G401 (cell line): ENCODE measurements around the gene FAM241B. TPM values are rescaled to one million over a fixed set of nuclear protein-coding genes. Genes with fewer than 3 reads are reported as not detected.

Experiments
- total RNA-seq: library from RNA; depleted of rRNA; stranded (reverse); fragments of >200 nt; shearing (Covaris generic); gene quantifications from 2 replicates; pipeline ENCODE4 v1.2.3, GENCODE V29; 2014; rRNA removed

FAM241B gene
- total RNA-seq, 1 experiment from 2014 or later, result 27.8 TPM

Other genes starting within 250 kb of the FAM241B start
- not detected in 2 replicates for gene TACR2, start 213.3 kb upstream of the FAM241B start, total RNA-seq
- gene TSPAN15, start 178.8 kb upstream of the FAM241B start, total RNA-seq, result 10.2 and 14.6 TPM in 2 replicates
- gene NEUROG3, start 56.8 kb upstream of the FAM241B start, total RNA-seq, result not detected in 2 replicates
- gene COL13A1, start 171.7 kb downstream of the FAM241B start, total RNA-seq, result 0.17 TPM in 1 of 2 replicates, not detected in the other